Esophagus squamous epithelium (tissue), 4 donors: ENCODE results near the gene BTN3A1.

Source experiments
- CTCF ChIP-seq, 6 experiments: fragments of 450-650 bp in 4 of 6; fragments of 200-600 bp in 2 of 6; sonication (generic) in 2 of 6; IDR thresholded peaks; one replicate each; pipeline ENCODE4 v1.5.1; 2016 to 2019; ENCODE audit warnings: antibody characterized with exemption in 6 of 6, mild to moderate bottlenecking in 4 of 6, moderate library complexity in 4 of 6
- POLR2A ChIP-seq, 4 donors: fragments of 450-650 bp; IDR thresholded peaks; one replicate each; pipeline ENCODE4 v1.6.1; 2017; ENCODE audit warnings: antibody characterized with exemption in 4 of 4, mild to moderate bottlenecking in 4 of 4, moderate library complexity in 3 of 4

GRCh38 chr6:26366504-26366903 lies 35.6 kb upstream of the BTN3A1 start:
- no peak for TF ChIP-seq CTCF (IDR thresholded peaks at IDR 0.05)
- TF ChIP-seq POLR2A (IDR thresholded peaks at IDR 0.05): no peak
